ENCODE measurements around the gene TENM3. TPM values are rescaled to one million over a fixed set of nuclear protein-coding genes. Genes with fewer than 3 reads are reported as not detected.

TENM3 gene
- total and polyA plus RNA-seq, 2 donors (not counting 3 experiments of a cell fraction or from before 2014, with no cell fraction given), result 3.2 to 6.2 TPM

- no peaks in the 10 kb centered on the region for H3K9me3 ChIP-seq (replicated peaks; ENCODE audit: control insufficient read depth, insufficient read depth, low read length)
- H2AFZ ChIP-seq (ENCODE audit: low read depth, low read length), result no peak overlapping the region
- dilution Hi-C loops (cut with MboI; ENCODE audit: extremely low pct_ligation_motif_present, low sequenced_read_pairs), result no loop called here
- CTCF ChIA-PET, result no interaction called here
- no peak overlapping the region for H3K4me3 ChIP-seq (replicated peaks in 1 of 3; ENCODE audit: insufficient read depth in 1 of 3, low read depth in 1 of 3, low read length in 3 of 3)
- POLR2A ChIA-PET, result no interaction called here
- DNase-seq (ENCODE audit: low read depth, low spot score) (no peak), FAIRE-seq (no peak)
- H3K79me2 ChIP-seq (ENCODE audit: control insufficient read depth, insufficient read depth, low read length), result no peaks in the 10 kb centered on the region
- no peaks in the 10 kb centered on the region for H3K9me1 ChIP-seq (replicated peaks; ENCODE audit: control insufficient read depth, extremely low read depth, insufficient read depth, low read length)
- H3K4me2 ChIP-seq (ENCODE audit: insufficient read depth, low read length), result no peak overlapping the region
- H4K20me1 ChIP-seq (replicated peaks; ENCODE audit: control insufficient read depth, extremely low read depth, insufficient read depth, low read length), result no peaks in the 10 kb centered on the region
- H3K27me3 ChIP-seq (ENCODE audit: control insufficient read depth in 2 of 2, insufficient read depth in 2 of 2, low read length in 2 of 2), result no peaks in the 10 kb centered on the region
- BruUV-seq (replicated peaks), result no TSS peak
- no peak overlapping the region for H3K9ac ChIP-seq (replicated peaks; ENCODE audit: extremely low read depth, insufficient read depth, low read length)
- no peak overlapping the region for H3K27ac ChIP-seq (ENCODE audit: insufficient read depth, low read depth, low read length)
- TF ChIP-seq POLR2AphosphoS5 (IDR thresholded peaks at IDR 0.05; ENCODE audit: insufficient read depth, low read depth, low read length) (no peak), MYC (IDR thresholded peaks at IDR 0.05; ENCODE audit: low read depth, low read length) (no peak), POLR2A (IDR thresholded peaks at IDR 0.05; ENCODE audit: low read depth, low read length) (no peak), JUN (IDR thresholded peaks at IDR 0.05; ENCODE audit: borderline replicate concordance, insufficient read depth, insufficient read length, low read depth) (no peak), EZH2 (IDR thresholded peaks at IDR 0.05; ENCODE audit: borderline replicate concordance, low read depth, low read length, severe bottlenecking) (no peak), FOS (IDR thresholded peaks at IDR 0.05; ENCODE audit: borderline replicate concordance, insufficient read depth, low read length) (no peak), GATA2 (IDR thresholded peaks at IDR 0.05; ENCODE audit: insufficient read depth, insufficient read length, low read depth, low read length) (no peak), CTCF (IDR thresholded peaks at IDR 0.05; ENCODE audit: extremely low read depth in 1 of 2, insufficient read depth in 1 of 2, low read depth in 1 of 2, low read length in 2 of 2) (no peak), MAX (IDR thresholded peaks at IDR 0.05; ENCODE audit: insufficient read depth, insufficient read length) (no peak)
- H3K4me1 ChIP-seq (ENCODE audit: control insufficient read depth, extremely low read depth, insufficient read depth, low read length), result no peaks in the 10 kb centered on the region
- H3K36me3 ChIP-seq (ENCODE audit: control insufficient read depth in 2 of 2, extremely low read depth in 1 of 2, insufficient read depth in 2 of 2, low read length in 2 of 2), result no peaks in the 10 kb centered on the region
- intact Hi-C loops (cut with micrococcal nuclease), result no loop called here
These were observed 586.0 kb downstream of the TENM3 start for GRCh38 chr4:182829196-182829595.
